GM12874 (cell line): ENCODE results near the gene ACTN1.

Source experiments
- TF ChIP-seq, protein P1 (sequence below): IDR thresholded peaks from 2 replicates; pipeline ENCODE4 v1.5.1; 2011; ENCODE audit warnings: low read depth, mild to moderate bottlenecking, control low read depth, low read length, moderate library complexity; ENCODE audit not compliant: insufficient read depth

ACTN1 gene

DNA sequence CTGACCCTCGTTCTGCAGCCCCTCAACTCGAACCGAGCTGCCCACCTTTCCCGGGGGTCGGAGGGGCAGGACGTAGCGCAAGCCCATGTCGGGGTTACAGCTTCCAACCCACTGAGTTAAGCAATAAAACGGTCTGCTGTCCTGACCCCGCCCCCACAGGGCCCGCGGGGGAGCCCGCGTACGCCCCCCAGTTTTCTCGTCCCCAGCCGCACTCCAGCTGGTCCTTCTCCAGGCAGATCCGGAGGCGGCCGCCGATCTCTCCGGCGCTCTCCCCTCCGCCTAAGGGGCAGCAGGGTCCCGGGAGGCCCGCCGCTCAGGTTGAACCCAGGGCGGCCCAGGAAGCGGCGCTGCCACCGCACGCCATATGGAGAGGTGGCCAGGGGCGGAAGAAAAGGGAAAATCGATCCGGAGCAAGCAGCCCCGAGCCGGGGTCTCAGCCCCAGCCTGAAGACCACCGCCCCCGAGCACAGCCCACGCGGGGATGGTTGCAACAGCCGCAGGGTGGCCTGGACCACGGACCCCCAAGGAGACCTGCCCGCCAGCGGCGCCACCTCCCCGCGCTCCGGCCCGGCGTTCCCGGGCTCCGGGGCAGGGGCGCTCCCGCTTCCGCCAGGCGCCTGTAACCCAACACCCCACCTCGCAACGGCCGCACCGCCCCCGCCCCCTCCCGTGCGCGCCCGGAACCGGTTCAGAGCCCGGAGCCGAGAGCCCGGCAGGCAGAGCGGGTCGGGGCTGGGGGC, 760 bp downstream of the ACTN1 start:
- TF ChIP-seq, protein P1, sequence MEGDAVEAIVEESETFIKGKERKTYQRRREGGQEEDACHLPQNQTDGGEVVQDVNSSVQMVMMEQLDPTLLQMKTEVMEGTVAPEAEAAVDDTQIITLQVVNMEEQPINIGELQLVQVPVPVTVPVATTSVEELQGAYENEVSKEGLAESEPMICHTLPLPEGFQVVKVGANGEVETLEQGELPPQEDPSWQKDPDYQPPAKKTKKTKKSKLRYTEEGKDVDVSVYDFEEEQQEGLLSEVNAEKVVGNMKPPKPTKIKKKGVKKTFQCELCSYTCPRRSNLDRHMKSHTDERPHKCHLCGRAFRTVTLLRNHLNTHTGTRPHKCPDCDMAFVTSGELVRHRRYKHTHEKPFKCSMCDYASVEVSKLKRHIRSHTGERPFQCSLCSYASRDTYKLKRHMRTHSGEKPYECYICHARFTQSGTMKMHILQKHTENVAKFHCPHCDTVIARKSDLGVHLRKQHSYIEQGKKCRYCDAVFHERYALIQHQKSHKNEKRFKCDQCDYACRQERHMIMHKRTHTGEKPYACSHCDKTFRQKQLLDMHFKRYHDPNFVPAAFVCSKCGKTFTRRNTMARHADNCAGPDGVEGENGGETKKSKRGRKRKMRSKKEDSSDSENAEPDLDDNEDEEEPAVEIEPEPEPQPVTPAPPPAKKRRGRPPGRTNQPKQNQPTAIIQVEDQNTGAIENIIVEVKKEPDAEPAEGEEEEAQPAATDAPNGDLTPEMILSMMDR, result no peak

DNA sequence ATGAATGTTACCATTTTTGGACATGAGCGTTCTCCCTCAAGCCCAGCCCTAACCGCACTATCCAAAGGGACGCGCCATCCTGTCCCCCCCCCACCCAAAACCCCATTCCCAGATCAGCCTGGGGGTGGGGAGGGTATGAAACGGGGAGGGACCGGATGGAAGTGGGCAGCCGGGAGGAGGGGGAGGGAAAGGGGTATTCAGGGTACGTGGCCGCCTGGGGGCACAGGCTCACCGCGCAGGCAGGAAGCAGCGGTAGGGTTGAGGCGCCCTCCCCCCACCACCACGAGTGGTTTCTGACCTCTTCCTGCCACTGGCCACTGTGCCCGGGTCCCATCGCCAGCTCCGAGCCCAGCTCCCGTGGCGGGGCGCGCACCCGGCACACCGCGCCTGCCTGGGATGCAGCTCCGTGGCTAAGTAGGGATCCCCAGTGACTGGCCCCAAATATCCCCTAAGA, 1.4 kb downstream of the ACTN1 start:
- TF ChIP-seq, protein P1, result no peak

- TF ChIP-seq, protein P1, result no peak
Observed at GRCh38 chr14:68977180-68977717, 1.9 kb downstream of the ACTN1 start.

DNA sequence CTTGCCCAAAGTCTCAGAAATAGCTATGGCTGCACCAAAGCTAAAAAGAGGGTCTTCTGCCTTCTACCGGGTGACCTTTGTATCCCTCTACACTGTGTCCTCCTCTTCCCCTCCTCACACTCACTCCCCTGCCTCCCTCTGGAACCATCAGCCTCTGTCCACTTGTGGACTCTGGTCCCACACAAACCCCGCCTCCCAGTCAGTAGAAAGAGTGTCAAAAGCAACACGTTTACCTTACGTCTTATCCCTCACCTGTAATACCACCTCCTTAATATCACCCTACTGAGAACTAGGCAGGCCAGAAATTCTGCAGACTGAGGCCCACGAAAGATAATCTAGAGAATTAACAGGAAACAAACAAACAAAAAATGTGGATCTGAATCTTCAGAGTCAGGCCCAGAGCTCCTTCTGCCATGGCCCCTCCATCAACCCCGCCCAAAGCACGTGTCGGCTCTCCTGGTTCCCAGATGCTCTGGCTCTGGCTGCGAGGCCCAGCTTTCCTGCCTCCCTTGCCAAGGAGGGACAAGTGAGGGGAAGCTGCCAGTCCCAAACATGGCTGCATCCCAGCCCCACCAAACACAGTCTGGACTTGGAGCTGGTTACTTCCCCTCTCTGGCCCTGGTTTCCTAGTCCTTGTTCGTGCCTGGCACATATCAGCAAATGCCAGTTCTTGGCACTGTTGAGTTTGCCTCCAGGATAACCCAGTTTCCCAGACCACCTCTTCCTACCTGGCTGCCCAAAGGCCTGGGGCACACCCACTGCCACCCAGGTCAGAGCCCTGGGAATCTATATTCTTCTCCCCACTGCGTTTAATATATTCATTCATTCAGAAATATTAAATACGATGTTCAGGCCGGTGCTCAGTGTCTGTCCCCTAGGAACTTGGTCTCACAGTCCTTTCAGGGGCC, 2.7 kb downstream of the ACTN1 start:
- TF ChIP-seq, protein P1, result no peak

GRCh38 chr14:68975667-68976066, 3.4 kb downstream of the ACTN1 start:
- TF ChIP-seq, protein P1, result no peak

DNA sequence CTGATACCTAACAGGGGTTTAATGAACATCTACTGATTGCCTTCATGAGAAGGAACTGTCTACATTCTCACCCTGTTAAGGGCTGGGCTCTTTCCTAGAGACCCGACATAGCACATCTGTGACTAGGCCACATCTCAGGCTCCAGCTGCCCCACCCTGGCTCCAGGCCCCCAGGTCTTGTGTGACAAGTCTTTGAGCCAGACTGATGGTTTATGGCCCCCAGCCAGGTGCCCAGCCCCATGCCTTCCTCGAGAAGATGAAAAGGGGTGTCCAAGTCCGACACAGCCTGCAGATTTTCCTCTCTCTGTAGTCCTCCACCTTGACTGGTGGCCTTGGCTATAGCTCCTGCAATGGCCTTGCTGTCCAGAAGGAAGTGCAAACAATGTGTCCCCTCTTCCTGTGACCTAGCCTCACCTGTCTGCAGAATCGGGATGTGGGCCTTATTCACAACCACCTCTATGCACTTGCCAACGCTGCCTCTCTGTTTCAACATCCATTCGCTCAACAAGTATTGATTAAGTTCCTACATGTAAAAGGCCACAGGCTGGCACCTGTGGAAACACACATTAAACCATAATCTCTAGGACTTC, 4.2 kb downstream of the ACTN1 start:
- TF ChIP-seq, protein P1, result no peak

DNA sequence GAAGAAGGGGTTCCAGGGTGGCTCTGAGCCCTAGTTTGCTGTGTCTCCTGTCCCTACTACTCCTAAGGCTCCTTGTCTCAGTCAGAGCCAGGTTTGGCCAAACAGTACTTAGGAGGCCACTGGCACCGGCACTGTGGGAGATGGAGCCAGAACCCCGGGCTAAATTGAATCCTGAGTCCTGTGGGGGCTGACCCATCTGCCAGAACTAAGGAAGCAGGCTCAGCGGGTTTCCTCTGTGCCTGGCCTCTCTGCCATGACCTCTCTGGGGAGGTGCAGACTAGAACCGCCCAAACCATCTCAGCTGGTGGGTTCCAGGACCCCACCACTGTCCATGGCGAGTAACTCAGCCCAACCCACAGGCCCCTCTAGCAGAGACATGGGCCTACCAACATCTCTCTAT, 5.5 kb downstream of the ACTN1 start:
- TF ChIP-seq, protein P1, result no peak
